Amniotic stem cell (primary cell): ENCODE data around the gene ANKDD1A.

ENCODE experiments used
- DNase-seq: peaks from one replicate; lab custom pipeline; 2025; lab: John Stamatoyannopoulos, UW

ANKDD1A gene

GRCh38 chr15:64923546-64923945, 11.8 kb downstream of the ANKDD1A start:
- no peak for DNase-seq

GRCh38 chr15:64925335-64926330, 13.9 kb downstream of the ANKDD1A start:
- no peak for DNase-seq

DNA sequence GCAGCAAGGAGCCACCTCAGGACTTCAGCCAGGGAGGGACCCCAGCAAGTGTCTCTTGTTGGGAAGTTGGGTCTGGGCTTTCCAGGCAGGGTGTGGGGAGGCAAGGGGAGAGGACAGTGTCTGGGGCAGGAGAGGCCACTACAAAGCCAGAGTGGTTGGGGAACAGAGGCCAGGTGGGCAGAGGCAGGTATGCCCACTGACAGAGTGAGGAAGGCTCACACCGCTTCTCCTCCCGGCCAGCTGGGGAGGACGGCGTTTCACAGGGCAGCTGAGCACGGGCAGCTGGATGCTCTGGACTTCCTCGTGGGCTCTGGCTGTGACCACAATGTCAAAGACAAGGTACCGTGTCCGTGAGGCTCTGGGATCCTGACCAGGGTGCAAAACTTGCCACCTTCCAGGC, 15.0 kb downstream of the ANKDD1A start:
- DNase-seq, result no peak

- no peak for DNase-seq
Measured at GRCh38 chr15:64928626-64929220, 17.0 kb downstream of the ANKDD1A start.

DNA sequence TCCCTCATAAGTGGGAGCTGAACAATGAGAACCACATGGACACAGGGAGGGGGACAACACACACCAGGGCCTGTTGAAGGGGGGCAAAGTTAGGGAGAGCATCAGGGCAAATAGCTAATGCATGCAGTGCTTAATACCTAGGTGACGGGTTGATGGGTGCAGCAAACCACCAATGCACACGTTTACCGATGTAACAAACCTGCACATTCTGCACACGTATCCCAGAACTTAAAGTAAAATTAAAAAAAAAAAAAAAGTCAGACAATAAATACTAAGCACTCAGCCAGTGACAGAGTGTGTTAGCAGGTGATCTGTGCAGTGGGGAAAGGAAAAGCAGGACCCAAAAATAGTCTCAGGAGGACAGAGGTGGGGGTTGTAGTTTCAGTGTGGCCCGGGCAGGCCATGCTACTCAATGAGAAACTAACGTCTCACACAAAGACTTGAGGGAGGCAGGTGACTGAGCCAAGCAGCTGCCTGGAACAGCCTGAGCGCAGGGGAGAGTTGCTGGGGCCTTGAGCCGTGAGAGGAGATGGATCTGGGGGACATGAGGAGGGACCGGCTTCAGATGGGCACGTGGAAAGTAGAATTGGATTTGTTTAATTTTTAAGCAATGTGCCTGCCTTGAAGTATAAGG, 18.4 kb downstream of the ANKDD1A start:
- DNase-seq, result no peak

- no peak for DNase-seq
Measured at GRCh38 chr15:64930778-64931371, 19.2 kb downstream of the ANKDD1A start.

DNA sequence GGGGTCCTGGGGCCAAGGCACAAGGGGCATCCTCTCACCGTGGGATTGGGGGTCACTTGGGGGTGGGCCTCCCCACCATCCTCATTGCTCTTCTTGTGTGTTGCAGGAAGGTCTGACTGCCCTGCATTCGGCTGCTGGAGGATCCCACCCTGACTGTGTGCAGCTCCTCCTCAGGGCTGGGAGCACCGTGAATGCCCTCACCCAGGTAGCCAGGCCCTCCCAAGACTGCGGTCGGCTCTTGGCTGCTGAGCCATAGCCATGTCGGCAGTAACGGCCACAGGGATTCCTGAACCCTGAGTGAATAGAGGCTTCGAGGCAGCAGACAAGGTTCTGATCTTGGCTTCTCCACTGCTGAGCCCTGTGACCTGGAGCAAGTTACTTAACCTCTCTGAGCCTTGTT, 19.7 kb downstream of the ANKDD1A start:
- no peak for DNase-seq

DNA sequence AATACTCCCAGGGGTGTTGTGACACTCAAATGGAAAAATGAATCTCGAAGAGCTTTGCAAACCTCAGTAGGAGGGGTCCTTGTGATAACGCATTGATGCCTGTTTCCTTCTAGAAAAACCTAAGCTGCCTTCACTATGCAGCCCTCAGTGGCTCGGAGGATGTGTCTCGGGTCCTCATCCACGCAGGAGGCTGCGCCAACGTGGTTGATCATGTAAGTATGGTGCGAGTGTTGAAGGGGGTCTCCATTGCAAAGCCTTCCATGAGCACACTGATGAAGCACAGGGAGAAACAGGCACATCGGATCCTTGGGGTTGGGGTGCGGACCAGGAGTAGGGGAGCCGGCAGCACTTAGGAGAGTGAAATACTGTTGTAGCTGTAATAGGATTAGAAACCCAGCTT, 22.3 kb downstream of the ANKDD1A start:
- DNase-seq, result no peak

GRCh38 chr15:64938192-64938591, 26.5 kb downstream of the ANKDD1A start:
- DNase-seq, result no peak

DNA sequence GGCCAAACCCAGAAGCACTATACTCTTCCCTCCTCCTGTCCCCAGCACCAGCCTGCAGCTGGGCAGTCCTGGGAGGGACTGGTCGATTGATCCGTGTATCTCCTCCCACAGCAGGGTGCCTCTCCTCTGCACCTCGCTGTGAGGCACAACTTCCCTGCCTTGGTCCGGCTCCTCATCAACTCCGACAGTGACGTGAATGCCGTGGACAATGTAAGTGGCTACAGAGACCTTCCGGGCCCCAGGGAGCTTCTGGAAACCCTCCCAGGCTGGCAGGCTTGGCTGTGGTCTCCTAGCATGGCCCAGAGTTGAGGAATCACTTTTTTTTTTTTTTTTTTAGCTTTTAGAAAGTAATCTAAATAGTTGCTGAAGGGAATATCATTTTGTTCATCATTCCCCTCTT, 30.7 kb downstream of the ANKDD1A start:
- no peak for DNase-seq

DNA sequence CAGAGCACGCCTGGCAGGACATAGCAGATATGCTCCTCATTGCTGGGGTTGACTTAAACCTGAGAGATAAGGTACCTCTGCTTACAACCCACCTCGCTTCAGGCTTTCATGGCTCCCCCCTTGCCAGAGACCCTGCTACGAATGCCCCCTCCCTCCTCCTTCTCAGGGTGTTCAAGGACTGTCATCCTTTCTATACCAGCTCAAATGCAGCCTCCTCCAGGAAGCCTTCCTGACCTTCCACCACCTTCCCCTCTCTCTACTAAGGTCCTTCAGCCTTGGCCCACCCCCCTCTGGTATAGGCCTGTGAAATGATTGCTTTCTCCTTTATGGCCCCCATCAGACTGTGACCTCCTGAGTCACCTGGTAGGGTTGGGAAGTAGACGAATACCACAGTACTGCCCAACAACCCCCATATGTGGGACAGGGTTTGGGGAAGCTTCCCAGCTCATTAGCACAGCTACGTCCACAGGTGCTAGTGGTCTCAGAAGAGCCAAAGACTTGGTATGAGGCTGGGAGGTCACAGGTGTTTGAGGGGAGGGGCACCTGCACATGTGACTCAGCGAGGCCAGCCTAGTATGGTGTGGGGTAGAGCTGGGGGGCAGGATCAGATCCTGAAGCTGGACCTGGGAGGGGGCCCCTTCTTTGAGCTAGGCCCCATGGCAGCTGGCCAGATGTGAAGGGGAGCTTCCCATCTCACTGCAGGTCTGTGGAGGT, 32.0 kb downstream of the ANKDD1A start:
- no peak for DNase-seq

DNA sequence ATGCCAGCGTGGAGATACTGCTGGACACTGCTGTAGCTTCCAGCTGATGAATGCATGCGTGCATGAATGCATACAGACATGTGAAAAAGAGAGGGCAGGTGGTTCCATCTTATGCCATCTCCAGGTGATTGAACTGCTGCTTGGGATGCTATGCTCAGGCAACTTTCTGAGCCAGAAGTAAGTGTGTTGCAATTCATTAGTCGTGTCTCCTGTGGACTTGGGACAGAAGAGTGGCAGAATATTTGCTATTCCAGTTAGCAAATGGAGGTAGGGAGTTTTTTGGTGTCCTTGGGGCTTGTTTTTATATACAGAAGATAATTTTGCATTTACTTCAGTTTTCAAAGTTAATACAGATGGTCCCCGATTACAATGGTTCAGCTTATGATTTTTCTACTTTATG, 33.3 kb downstream of the ANKDD1A start:
- DNase-seq, result no peak

GRCh38 chr15:64947211-64947610, 35.5 kb downstream of the ANKDD1A start:
- DNase-seq, result no peak

DNA sequence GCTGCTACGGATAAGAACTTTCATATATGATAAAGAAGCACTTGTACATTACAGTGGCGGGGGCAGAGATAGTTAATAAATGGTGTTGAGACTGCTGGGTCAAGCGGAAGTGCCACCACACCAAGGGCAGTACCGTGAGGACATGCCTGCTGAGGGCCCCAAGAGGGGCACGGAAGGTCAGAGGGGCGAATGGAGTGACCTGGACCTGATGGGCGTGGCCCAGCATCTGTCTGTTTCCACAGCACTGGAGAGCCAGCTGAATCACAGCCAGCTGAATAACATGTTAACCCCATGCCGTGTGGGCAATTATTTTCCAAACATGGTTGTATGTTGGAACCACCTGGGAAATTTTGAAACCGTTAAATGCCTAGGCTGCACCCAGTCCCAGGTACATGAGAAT, 37.2 kb downstream of the ANKDD1A start:
- DNase-seq, result no peak

- no peak for DNase-seq
Measured at GRCh38 chr15:64949383-64950186, 37.9 kb downstream of the ANKDD1A start.

- no peak for DNase-seq
Measured at GRCh38 chr15:64950888-64951287, 39.2 kb downstream of the ANKDD1A start.

DNA sequence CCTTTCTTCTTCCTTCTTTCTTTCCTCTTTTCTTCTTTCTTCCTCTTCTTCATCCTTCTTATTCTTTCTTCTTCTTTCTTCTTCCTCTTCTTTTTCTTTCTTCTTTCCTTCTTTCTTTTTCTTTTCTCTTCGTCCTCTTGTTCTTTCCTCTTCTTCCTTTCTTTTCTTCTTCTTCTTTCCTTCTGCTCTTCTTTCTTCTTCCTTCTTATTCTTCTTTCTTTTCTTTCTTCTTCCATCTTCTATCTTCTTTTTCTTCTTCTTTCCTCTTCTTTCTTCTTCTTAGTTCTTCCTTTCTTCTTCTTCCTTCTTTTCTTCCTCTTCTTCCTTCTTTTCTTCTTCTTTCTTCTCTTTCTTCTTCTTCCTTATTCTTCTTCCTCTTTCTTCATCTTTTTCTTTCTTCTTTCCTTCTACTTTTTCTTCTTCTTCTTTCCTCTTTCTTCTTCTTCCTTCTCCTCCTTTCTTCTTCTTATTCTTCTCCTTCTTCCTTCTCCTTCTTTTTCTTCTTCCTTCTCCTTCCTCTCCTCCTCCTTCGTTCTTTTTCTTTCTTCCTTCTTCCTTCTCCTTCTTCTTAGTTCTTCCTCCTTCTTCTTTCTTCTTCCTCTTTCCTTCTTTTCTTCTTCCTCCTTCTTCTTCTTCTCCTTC, 40.2 kb downstream of the ANKDD1A start:
- DNase-seq, result no peak

DNA sequence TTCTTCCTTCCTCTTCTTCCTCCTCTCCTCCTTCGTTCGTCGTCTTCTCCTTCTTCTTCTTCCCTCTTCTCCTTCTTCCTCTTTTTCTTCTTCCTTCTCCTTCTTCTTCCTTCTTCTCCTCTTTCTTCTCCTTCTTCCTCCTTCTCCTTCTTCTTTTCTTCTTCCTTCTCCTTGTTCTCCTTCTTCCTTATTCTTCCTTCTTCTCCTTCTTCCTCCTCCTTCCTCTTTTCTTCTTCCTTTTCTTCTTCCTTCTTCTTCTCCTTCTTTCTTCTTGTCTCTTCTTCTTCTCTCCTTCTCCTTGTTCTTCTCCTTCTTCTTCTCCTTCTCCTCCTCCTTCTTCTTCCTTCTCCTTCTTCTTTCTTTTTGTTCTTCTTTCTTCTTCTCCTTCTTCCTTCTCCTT, 42.7 kb downstream of the ANKDD1A start:
- DNase-seq, result no peak

GRCh38 chr15:64959128-64959527, 47.4 kb downstream of the ANKDD1A start:
- DNase-seq, result no peak

- no peak for DNase-seq
Measured at GRCh38 chr15:64960153-64960552, 48.5 kb downstream of the ANKDD1A start.

DNA sequence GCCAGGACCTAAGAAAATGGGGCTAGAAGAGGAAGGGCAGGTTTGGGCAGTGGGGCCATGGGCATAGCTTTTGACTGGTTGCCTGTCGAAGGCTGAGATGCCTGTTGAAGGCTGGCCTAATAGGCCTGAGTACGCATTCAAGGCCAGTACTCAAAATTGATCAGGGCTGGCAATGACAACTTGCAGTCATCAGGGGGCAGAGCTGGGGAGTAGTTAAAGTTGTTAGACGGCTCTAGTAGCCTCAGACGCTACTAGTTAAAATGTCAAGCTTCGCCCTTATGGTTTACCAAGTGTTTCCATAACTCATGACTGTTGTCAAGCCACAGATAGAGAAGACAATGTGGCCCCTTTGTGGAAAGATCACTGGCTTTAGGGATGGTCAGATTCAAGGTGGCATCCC, 49.3 kb downstream of the ANKDD1A start:
- no peak for DNase-seq
